Stimulated activated naive CD8-positive, alpha-beta T cell treated with anti-CD3 and anti-CD28 coated beads, Interleukin-15, Interleukin-2, amounts not matched to agents 100 U/mL and 50 U/mL, for 24 hours (primary cell): ENCODE results near the gene ORAI3.

ENCODE experiments used
- ATAC-seq: fragments of 150-1000 bp; cut with Tn5 transposase; one replicate; pipeline ENCODE4 v1.10.0; 2021
- DNase-seq: peaks from one replicate; pipeline ENCODE4 v3.0.0; 2021

Gene ORAI3

DNA sequence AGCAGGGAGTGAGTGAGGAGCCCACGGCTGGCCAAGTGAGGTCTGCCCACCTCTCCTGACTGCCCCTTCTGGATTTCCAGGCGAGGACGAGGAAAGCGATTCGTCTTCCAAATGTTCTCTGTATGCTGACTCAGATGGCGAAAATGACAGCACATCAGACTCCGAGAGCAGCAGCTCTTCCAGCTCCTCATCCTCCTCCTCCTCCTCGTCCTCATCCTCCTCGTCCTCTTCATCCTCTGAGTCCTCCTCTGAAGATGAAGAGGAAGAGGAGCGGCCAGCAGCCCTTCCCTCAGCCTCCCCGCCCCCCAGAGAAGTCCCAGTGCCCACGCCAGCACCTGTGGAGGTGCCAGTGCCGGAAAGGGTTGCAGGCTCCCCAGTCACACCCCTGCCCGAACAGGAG lies 22.4 kb downstream of the ORAI3 start:
- DNase-seq (no peak), ATAC-seq (no peak)

DNA sequence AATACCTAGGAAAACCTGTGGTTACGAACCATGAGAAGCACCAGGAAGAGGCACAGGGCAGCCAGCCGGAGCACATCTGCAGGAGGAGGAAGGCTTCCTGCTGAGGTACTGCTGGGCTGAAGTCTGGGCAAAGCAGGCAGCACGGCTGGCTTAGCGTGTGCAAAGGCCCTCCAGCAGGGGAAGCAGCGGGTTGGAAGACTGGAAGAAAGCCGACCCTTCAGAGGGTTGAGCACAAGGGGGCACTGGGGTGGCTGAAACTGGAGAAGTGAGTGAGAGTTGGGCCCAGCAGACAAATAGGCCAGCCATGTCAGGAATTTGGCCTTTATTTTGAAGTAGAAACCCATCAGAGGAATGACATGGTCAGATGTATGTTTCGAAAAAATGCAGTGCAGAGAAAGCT lies 24.0 kb downstream of the ORAI3 start:
- DNase-seq: no peak
- no peak for ATAC-seq

DNA sequence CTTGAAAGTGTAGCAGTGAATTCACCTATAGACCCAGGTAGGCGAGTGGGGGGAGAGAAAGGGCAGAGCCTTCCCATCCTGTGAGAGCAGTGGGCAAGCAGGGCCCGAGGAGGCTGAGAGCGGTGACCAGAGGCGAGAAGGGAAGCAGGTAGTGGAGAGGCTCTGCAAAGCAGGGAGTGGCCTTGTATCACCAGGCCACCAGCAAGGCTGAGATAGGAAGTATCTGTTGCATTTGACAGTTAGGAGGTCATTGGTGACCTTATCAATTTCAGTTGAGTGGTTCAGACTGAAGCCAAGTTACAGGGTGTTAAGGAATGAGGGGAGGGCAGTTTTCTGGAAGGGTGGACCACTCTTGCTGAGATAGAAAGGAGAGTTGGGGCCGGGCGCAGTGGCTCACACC lies 25.5 kb downstream of the ORAI3 start:
- ATAC-seq (no peak), DNase-seq (no peak)

DNA sequence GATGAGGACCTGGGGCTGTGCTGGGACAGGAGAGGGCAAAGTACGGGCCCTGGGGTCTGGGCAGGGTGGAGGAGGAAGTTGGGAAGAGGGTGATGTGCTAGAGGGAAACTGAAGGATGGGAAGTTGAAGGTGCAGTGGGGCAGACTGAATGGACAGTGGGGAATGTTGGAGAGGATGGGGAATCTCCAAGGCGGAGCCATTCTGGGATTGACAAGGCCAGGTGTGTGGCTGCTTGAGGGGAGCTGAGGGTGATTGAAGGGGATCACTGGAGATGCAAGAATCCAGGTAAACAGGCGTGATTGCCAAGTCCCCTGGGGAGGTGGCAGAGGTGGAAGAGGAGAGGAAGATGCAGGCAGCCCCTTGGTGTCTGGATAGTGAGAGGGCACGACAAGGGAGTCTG lies 27.6 kb downstream of the ORAI3 start:
- DNase-seq: no peak
- no peak for ATAC-seq

DNA sequence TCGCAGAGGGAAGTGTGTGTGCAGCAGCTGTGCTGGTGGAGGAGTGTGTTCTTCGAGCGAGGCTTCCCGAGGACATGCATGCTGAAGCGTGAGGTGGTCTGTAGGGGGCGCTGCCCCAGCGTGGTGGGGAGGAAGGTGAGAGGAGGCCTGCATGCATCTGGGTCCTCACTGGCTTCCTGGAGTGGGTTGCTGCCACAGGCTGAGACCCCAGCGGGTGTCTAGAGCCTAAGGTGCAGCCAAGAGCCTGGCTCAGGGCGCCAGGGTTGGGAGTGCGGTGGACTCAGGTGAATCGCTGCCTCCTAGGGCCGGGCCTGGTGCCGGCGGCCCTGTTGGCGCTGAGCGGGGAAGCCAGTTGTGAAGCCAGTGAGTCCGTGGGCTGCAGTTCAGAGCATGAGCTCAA lies 28.6 kb downstream of the ORAI3 start:
- ATAC-seq (no peak), DNase-seq (peak; percentile 40)

DNA sequence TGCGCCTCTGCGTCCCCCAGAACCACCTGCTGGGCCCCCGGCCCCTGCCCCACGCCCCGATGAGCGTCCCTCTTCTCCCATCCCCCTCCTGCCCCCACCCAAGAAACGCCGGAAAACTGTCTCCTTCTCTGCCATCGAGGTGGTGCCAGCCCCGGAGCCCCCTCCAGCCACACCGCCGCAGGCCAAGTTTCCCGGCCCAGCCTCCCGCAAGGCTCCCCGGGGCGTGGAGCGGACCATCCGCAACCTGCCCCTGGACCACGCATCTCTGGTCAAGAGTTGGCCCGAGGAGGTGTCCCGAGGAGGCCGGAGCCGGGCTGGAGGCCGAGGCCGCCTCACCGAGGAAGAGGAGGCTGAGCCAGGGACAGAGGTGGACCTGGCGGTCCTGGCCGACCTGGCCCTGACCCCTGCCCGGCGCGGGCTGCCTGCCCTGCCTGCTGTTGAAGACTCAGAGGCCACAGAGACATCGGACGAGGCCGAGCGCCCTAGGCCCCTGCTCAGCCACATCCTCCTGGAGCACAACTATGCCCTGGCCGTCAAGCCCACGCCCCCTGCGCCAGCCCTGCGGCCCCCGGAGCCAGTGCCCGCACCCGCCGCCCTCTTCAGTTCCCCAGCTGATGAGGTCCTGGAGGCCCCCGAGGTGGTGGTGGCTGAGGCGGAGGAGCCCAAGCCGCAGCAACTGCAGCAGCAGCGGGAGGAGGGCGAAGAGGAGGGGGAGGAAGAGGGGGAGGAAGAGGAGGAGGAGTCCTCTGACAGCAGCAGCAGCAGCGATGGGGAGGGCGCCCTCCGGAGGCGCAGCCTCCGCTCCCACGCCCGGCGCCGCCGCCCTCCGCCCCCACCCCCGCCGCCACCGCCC lies 30.5 kb downstream of the ORAI3 start:
- ATAC-seq: no peak

DNA sequence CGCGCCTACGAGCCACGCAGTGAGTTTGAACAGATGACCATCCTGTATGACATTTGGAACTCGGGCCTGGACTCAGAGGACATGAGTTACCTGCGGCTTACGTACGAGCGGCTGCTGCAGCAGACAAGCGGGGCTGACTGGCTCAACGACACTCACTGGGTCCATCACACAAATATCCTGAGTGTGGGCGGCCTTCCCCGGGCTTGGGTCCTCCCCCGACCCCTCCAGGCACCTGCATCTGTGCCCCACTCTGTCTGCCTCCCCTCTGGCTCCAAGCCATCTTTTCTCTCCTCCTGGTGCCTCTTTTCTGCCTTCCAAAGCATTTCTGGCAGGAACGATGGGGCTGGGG lies 31.1 kb downstream of the ORAI3 start:
- ATAC-seq (no peak), DNase-seq (no peak)

More for the DNA sequence above, 30.5 kb downstream of the ORAI3 start:
- no peak for DNase-seq

DNA sequence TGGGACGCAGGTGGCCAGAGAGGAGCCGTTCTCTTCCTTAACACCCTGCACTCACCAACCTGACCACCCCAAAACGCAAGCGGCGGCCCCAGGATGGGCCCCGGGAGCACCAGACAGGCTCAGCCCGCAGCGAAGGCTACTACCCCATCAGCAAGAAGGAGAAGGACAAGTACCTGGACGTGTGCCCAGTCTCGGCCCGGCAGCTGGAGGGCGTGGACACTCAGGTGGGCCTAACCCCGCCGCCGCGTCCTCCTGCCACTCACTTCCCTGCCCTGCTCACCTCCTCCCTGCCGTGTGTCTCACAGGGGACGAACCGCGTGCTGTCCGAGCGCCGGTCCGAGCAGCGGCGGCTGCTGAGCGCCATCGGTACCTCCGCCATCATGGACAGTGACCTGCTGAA lies 31.6 kb downstream of the ORAI3 start:
- DNase-seq (no peak), ATAC-seq (no peak)

DNA sequence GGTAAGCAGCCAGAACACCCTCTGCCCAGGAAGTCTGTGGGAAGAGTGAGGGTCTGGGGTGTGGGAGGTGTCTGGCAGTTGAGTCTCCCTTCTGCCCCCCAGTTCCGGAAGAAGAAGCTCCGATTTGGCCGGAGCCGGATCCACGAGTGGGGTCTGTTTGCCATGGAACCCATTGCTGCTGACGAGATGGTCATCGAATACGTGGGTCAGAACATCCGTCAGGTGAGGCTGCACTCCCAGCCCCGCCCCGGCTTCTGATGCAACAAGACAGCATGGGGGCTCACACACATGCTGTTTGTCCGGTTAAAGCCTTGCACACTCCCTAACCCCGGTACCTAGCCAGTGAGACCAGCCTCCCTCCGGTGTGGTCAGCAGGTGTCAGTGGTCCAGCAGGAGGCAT lies 32.1 kb downstream of the ORAI3 start:
- ATAC-seq: no peak

DNA sequence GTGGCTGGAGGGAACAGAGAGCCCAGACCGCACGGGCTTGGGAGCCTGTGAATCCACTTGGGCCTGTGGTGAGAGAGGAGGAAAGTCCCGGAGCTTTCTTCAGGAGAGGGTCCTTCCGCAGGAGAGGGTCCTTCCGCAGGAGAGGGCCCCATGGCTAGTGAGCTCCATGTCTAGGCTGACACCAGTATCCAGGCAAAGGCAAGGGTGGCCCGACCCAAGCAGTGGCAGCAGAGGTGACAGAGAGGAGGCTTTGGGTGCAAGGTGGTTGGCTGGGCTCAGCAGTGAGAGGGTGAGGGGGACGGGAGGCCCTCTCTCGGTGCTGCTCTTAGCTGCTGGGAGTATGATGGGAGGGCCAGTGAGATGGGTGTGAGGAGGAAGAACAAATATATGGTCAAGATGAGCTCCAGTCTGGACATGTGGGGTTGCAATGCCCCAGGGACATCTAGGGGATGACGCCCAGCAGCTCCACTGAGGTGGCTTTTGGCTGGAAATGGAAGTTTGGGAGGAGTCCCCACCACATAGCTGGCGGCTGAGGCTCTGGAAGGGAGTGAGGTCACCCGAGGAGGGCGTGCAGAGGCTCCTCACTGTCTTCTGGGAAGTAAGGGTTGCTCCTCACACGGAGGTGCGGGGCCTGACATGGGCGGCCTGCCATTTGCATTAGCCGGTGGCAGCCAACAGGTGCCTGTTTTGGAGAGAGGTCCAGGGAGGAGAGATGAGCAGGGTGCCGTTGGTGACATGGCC lies 33.9 kb downstream of the ORAI3 start:
- DNase-seq: no peak
- ATAC-seq: no peak

More for the DNA sequence above, 32.1 kb downstream of the ORAI3 start:
- no peak for DNase-seq

DNA sequence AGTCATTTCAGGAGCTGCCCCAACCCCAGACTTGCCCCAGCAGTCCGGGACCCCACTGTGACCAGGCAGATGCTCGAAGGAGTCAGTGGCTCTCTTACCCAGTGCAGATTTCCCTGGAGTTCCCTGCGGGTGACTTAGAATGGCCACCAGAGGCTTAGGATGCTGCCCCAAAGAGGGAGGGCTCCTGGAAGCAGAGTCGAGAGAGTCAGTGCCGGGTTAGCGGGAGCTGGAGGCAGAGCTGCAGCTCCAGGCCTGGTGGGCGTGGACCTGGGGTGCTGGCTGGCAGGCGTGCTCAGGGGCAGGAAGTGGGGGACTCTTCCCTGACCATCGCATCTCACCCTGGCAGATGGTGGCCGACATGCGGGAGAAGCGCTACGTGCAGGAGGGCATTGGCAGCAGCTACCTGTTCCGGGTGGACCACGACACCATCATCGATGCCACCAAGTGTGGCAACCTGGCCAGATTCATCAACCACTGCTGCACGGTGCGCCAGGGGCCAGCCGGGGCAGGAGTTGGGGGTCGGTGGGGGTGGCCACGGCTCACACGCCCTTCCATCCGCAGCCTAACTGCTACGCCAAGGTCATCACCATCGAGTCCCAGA lies 34.5 kb downstream of the ORAI3 start:
- ATAC-seq (no peak), DNase-seq (no peak)

DNA sequence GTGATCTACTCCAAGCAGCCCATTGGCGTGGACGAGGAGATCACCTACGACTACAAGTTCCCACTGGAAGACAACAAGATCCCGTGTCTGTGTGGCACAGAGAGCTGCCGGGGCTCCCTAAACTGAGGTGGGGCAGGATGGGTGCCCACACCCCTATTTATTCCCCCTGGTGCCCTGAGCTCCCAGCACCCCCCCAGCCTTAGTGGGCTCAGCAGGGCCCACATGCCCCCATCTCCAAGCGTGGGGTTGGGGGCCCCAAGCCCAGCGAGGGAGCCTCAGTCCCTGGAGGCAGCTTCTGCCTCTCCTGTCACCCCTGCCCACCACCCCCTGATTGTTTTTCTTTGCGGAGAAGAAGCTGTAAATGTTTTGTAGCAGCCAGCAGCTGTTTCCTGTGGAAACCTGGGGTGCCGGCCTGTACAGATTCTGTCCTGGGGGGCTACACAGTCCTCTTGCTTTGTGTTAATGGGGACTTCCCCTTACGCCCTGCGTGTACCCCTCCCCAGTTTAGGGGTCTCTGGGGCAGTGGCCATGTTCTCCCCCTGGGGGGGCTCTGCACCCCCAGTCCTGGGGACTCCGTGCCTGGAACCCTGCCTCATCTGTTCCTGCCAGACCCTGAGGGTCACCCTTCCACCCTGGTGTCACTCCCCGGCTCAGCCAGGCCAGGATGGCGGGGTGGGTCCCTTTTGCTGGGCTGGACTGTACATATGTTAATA lies 35.2 kb downstream of the ORAI3 start:
- no peak for ATAC-seq
- no peak for DNase-seq

DNA sequence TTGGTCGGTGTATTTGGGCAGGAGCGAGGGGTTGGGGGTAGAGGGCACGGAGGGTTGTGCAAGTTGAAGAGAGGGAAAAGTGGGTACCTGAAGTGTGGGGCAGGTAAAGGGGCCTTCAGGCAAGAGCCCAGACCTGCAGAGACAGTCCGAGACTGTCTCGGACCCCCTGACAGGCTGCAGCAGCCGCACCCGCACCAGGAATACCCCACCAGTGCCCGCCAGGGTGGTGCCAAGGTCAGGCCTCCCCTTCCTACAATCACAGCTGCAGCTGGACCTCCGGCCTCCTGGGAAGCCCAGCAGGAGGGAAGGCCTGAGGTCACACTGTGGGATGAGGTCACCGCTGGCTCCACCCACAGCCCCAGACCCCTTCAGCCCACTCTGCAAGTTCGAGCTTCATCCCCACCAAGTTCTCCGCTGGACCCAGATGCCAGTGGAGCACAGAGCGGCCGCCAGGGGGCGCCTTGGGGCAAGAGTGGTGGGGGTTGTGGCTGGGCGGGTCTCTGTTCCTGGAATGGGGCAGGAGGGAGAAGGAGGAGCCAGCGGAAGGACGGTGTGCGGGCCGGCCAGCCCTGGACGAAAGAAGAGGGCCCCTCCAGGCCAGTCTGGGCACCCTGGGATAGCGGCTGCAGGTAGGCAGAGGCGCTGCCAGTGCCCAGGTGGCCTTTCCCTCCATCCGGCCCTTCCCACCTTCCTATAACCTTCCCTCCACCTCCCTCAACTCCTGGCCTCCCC lies 36.0 kb downstream of the ORAI3 start, which contains the start of gene HSD3B7:
HSD3B7 (plus strand) TSS at position 539 of the 732 bp plus-strand sequence. CDS start 452 bp downstream, outside the sequence.
- ATAC-seq: peak; percentile 78
- peak; percentile 92 for DNase-seq

DNA sequence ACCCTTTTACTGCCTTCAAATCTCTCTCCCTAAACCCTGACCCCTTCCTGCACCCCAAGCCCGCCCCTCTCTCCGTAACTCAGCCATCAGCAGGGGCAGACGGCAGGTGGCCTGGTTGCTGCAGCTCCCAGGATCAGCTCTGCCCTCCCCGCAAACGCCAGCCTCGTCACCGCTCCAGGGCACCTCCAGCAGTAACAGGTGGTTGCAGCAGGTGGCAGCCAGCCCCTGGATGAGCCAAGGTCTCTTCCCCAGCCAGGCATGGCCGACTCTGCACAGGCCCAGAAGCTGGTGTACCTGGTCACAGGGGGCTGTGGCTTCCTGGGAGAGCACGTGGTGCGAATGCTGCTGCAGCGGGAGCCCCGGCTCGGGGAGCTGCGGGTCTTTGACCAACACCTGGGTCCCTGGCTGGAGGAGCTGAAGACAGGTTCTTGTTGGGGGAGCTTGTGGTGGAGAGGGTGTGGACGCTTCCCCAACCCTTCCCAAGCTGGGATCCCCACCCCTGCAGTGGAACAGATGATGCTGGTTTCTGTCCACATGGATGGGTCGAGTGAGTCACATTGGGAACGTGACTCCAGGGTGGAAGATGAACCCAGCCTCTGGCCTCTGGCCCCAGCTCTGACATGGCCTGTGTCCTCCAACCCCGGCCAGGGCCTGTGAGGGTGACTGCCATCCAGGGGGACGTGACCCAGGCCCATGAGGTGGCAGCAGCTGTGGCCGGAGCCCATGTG lies 36.7 kb downstream of the ORAI3 start:
- DNase-seq: no peak
- no peak for ATAC-seq

DNA sequence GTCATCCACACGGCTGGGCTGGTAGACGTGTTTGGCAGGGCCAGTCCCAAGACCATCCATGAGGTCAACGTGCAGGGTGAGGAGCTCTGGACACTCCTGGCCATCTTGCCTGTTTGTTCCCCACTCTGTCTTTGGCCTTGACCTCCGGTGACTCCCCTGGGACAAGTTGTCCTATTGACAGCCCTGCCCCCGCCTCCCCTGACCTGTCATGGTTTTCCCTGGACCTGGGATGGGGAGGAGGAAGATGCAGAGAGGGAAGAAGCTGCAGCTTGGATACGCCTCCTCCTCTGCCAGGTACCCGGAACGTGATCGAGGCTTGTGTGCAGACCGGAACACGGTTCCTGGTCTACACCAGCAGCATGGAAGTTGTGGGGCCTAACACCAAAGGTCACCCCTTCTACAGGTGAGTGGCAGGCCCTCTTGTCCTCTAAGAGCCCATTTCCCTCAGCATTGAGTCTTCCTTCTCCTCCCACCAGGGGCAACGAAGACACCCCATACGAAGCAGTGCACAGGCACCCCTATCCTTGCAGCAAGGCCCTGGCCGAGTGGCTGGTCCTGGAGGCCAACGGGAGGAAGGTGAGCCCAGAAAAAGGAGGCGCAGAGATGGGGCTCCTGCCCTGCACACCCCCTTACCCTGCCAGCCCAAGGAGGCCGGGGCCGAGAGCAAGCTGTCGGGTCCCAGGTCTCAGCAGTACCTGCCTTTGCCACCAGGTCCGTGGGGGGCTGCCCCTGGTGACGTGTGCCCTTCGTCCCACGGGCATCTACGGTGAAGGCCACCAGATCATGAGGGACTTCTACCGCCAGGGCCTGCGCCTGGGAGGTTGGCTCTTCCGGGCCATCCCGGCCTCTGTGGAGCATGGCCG lies 37.5 kb downstream of the ORAI3 start:
- ATAC-seq (no peak), DNase-seq (no peak)

DNA sequence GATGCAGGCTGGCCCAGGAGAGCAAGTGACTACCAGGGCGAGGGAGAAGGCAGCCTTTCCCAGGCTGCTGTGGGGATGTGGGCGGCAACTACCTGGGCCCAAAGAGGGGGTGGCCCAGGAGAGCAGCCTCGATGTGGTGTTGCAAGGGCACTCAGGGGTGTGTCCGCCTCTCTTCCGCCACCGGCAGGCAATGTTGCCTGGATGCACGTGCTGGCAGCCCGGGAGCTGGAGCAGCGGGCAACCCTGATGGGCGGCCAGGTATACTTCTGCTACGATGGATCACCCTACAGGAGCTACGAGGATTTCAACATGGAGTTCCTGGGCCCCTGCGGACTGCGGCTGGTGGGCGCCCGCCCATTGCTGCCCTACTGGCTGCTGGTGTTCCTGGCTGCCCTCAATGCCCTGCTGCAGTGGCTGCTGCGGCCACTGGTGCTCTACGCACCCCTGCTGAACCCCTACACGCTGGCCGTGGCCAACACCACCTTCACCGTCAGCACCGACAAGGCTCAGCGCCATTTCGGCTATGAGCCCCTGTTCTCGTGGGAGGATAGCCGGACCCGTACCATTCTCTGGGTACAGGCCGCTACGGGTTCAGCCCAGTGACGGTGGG lies 38.8 kb downstream of the ORAI3 start:
- DNase-seq (no peak), ATAC-seq (no peak)

DNA sequence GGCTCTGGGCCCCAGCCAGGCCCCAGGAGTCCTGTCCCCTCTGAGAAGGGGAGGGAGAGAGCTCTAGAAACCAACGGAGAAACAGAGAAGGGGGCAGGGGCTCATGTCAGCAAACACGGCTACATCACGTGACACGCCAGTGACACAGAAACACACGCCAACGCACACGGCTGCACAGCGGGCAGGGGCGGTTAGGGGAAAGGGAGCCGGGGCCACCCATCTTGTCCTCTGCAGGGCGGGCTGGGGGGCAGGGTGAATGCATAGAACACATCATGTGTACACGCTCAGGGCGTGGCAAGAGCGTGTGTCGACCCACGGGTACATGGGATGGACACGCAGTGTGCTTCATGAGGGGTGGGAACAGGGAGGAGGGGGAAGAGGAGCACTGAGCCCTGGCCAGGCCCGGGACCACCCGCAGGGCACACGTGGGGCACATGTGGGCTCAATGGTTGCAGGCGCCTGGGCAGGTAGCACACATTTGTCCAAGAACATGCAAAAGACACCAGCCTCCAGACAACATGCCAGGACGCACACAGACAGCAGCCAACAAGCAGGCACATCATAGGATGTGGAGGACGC lies 40.7 kb downstream of the ORAI3 start:
- ATAC-seq (no peak), DNase-seq (no peak)

DNA sequence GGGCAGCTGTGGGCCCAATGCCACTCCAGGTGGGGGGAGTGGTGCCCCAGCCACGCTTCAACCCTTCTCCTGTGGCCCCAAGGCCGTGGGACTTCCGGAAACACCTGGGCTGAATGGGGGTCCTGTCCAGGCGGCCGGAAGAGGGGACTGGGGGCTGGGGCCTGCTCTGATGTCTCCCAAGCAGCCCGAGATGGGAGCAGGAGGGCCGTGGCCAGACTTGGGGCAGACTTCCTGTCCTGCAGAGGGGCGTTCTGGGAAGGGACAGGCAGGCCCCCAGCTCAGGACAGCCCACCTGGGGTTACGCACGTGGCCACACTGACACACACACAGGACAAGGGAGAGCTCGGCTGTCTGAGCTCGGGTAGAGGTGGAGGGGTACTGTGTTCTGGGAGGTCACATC lies 41.2 kb downstream of the ORAI3 start:
- no peak for DNase-seq
- no peak for ATAC-seq

DNA sequence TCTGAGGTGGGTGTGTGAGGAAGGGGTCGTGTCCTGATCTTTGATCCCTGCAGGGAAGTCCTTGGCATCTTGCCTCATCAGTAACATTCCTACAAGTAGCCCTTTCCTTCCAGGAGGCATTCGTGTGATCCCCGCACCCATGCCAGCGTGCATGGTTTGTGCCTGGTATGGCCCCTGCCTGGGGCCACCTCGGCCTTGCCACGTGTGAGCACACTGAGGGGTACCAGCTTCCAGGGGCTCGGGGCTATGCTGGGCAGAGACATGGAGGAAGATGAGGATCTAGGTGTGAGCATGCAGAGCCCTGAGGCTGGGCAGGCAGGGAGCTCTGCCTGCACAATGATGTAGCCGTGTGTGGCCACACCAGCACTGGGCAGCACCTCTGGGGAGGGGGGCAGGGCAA lies 42.2 kb downstream of the ORAI3 start:
- ATAC-seq (no peak), DNase-seq (no peak)
